CD4-positive, alpha-beta T cell treated with Interleukin-1 beta for 1 hour (primary cell): ENCODE measurements around the gene KIF15.
"Not testable (repeated sequence)": the region's sequence is repeated elsewhere in the genome, so short reads cannot be mapped to it uniquely, and the experiment has no call there.

Experiments used
- DNase-seq, 2 donors: peaks; one replicate each; pipeline ENCODE4 v3.0.0-alpha.2; 2020 to 2022

KIF15 gene, protein sequence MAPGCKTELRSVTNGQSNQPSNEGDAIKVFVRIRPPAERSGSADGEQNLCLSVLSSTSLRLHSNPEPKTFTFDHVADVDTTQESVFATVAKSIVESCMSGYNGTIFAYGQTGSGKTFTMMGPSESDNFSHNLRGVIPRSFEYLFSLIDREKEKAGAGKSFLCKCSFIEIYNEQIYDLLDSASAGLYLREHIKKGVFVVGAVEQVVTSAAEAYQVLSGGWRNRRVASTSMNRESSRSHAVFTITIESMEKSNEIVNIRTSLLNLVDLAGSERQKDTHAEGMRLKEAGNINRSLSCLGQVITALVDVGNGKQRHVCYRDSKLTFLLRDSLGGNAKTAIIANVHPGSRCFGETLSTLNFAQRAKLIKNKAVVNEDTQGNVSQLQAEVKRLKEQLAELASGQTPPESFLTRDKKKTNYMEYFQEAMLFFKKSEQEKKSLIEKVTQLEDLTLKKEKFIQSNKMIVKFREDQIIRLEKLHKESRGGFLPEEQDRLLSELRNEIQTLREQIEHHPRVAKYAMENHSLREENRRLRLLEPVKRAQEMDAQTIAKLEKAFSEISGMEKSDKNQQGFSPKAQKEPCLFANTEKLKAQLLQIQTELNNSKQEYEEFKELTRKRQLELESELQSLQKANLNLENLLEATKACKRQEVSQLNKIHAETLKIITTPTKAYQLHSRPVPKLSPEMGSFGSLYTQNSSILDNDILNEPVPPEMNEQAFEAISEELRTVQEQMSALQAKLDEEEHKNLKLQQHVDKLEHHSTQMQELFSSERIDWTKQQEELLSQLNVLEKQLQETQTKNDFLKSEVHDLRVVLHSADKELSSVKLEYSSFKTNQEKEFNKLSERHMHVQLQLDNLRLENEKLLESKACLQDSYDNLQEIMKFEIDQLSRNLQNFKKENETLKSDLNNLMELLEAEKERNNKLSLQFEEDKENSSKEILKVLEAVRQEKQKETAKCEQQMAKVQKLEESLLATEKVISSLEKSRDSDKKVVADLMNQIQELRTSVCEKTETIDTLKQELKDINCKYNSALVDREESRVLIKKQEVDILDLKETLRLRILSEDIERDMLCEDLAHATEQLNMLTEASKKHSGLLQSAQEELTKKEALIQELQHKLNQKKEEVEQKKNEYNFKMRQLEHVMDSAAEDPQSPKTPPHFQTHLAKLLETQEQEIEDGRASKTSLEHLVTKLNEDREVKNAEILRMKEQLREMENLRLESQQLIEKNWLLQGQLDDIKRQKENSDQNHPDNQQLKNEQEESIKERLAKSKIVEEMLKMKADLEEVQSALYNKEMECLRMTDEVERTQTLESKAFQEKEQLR (N-terminal part only)

DNA sequence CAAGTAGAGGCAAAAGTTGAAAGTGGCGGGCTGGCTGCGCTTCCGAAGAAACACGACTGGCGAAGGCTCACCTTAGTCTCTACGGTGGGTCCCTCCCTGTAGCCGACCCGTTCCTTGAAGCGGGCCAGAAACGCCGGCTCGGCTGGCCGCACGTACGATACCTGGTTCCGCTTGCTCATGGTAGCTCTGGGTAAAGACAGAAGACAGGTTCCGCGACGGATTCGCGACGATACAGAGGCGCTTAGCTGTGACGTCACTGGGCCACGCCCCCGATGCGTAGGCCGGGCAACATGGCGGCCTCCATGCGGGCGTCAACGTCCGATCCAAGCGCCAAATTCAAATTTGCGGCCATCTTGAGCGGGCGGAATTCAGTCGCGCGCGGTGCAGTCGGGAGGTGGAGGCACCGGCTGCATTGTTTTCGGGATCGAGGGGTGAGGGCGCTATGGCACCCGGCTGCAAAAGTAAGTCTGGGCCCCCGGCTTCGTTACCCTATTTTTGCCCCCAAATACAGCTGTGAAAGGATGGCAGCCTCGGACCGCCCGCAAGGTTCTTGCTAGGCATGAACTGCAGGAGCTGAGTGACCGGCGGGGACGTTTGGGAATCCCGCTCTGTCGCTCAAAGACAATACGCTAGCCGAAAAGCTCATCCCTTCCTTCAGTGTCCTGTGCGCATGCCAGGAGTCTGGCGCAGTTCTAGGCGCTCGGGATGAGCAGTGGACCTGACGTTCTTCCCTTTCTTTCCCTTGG lies at the start of gene KIF15, which contains the start of gene KIAA1143:
KIF15 (plus strand) TSS at position 371 of the 746 bp plus-strand sequence; CDS start at position 443, 72 bp downstream.
KIAA1143 (minus strand) TSS at position 196 of the 746 bp plus-strand sequence; CDS start at position 179, 17 bp downstream.
- peak; percentile 94 to 96 for DNase-seq

DNA sequence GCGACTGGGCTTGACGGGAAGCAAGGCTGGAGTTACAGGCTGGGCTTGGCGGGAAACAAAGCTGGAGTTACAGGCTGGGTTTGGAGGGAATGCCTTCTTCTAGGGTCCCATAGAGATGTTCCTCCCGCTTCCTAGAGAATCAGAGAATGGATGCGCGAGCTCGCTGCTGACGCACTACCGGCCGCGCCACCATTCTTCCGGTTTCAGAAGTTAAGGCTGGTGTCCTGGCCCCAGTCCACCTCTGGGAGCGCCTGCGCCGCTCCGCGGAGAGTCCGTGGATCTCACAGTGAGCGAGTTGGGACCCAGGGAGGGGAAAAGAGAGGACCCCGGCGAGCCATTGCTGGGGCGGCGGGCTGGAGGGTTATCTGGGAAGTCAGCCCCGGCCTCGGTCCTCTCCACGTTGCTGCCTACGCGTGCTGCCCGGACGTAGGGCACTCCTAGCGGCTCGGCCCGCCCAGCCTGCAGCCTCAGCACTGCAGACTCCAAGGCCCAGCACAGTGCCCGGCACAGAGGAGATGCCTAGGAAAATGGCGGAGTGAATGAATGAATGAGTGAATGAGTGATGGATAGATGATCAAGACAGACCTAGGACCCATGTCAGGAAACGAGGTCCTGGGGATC lies 49.0 kb upstream of the KIF15 start, which contains the start of gene ZNF502:
ZNF502 (plus strand) TSS at position 206 of the 621 bp plus-strand sequence. CDS start 7,602 bp downstream, outside the sequence.
- peak; percentile 57 to 72 for DNase-seq

DNA sequence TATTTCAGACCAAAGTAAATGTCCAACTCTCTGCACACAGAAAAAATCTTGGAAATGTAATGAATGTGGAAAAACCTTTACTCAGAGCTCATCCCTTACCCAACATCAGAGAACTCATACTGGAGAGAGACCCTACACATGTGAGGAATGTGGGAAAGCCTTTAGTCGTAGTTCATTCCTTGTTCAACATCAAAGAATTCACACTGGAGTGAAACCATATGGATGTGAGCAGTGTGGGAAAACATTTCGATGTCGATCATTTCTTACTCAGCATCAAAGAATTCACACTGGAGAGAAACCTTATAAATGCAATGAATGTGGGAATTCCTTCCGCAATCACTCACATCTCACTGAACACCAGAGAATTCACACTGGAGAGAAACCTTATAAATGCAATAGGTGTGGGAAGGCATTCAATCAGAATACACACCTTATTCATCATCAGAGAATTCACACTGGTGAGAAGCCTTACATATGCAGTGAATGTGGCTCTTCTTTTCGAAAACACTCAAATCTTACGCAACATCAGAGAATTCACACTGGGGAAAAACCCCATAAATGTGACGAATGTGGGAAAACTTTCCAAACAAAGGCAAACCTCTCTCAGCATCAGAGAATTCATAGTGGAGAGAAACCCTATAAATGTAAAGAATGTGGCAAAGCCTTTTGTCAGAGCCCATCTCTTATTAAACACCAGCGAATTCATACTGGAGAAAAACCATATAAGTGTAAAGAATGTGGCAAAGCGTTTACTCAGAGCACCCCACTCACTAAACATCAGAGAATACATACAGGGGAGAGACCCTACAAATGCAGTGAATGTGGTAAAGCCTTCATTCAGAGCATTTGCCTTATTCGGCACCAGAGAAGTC lies 40.1 kb upstream of the KIF15 start:
- no peak for DNase-seq

DNA sequence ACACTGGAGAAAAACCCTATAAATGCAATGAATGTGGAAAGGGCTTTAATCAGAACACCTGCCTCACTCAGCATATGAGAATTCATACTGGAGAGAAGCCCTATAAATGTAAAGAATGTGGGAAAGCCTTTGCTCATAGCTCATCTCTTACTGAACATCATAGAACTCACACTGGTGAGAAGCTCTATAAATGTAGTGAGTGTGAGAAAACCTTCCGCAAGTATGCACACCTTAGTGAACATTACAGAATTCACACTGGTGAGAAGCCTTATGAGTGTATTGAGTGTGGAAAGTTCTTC lies 39.5 kb upstream of the KIF15 start:
- no peak for DNase-seq

- peak; percentile 86 to 90 for DNase-seq
Measured at GRCh38 chr3:44729384-44729910, 32.1 kb upstream of the KIF15 start, which contains the start of gene ZNF501. ZNF501 (plus strand) TSS chr3:44729635; CDS start chr3:44734422, 4,787 bp downstream.

DNA sequence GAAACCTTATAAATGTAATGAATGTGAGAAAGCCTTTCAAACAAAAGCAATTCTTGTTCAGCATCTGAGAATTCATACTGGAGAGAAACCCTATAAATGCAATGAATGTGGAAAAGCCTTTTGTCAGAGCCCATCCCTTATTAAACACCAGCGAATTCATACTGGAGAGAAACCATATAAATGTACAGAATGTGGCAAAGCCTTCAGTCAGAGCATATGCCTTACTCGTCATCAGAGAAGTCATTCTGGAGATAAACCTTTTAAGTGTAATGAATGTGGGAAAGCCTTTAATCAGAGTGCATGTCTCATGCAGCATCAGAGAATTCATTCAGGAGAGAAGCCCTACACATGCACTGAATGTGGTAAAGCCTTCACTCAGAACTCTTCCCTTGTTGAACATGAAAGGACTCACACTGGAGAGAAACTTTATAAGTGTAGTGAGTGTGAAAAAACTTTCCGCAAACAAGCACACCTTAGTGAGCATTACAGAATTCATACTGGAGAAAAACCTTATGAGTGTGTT lies 26.9 kb upstream of the KIF15 start:
- no peak for DNase-seq

- DNase-seq = no peak
Measured at GRCh38 chr3:44761101-44761423, 532 bp upstream of the KIF15 start.

GRCh38 chr3:44762170-44762677 lies 630 bp downstream of the KIF15 start:
- DNase-seq = no peak

DNA sequence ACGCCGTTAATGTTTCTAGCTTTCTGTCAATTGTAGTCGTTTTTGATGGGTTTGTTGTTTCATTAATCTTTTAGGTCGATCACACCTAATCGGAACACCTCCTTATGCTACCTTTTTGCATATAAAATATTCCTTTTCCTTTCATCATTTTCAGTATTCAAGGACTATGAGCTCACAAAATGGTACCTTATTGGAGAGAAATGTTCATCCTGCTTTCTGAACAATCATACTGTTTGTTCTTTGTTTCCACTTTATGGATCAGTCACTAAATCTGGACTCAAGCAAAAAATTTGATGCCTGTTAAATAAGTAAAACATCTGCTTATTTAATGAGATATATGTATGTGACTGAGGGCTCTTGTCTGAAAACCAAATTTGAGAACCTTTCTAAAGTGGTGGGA lies 1.1 kb downstream of the KIF15 start:
- no peak for DNase-seq

DNA sequence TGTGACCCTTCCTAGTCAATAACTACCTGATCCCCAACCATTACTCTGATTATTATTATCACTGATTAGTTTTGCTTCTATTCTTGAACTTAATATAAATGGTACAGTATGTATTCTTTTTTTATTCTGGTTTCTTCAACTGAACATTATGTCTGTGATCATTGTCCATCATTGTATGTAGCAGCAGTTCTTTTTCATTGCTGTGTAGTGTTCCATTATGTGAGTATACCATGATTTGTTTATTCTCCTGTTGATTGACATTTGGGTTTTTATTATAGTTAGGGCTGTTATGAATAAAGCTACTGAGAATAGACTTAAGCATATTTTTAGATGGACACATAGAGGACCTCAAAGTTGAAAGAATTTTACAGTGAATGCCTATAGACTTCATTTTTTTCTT lies 2.7 kb downstream of the KIF15 start:
- DNase-seq = no peak

GRCh38 chr3:44771424-44772098 lies 10.0 kb downstream of the KIF15 start:
- no peak for DNase-seq

DNA sequence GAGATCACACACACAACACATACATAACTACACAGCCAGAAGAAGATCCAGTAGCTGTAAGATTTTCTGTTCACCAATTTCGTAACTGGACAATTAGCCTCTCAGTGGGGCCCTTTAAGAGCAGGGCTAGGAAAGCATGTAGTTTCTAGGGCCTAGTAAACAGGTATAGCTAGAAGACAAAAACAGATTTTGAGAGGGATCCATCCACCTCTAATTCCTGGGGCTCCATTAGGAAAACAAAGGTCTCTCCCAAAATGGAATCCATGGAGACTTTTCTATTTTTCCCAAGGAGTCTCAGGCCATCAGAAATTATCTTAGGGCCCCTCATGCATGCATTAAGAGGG lies 10.5 kb downstream of the KIF15 start:
- DNase-seq = no peak

GRCh38 chr3:44782891-44783290 lies 21.3 kb downstream of the KIF15 start:
- no peak for DNase-seq

- DNase-seq = no peak
Measured at GRCh38 chr3:44795197-44795596, 33.6 kb downstream of the KIF15 start.

GRCh38 chr3:44802011-44802410 lies 40.4 kb downstream of the KIF15 start:
- DNase-seq = no peak

- DNase-seq = no peak
Measured at GRCh38 chr3:44803298-44803697, 41.7 kb downstream of the KIF15 start.

DNA sequence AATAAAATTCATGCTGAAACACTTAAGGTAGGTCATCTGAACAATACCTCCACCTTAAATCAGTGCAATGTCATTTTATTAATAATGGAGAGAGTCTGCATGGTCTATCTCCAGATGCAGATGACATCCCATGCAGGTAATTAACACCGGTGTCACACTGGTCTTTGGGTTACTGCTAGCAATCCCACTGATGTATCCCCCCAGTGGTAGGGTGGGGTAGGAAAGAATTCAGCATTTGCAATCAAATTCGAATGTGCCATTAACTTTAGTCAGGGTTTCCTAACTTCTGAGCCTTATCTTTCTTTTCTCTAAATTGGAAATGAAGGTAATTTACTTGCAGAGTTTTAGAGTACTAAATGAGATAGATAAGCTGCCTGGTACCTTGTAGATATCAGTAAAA lies 44.4 kb downstream of the KIF15 start:
- no peak for DNase-seq

DNA sequence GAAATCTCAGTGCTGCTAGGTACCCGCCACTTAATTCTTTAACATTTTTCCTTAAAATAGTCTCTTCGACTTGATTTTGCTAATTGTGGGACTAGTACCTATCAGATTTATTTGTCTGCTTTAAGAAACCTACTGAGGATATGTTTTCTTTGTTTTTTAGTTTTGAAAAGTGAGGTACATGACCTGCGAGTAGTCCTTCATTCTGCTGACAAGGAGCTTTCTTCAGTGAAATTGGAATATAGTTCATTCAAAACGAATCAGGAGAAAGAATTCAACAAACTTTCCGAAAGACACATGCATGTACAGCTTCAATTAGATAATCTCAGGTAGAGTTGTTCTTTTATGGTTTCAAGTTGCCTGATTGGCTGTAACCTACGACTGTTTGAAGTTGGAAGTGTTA lies 53.2 kb downstream of the KIF15 start:
- no peak for DNase-seq

- DNase-seq = not testable (repeated sequence)
Measured at GRCh38 chr3:44816334-44816733, 54.7 kb downstream of the KIF15 start.
